Mesothelial cell of epicardium (in vitro differentiated cells): ENCODE results near the gene HSD17B3. TPM values are rescaled to one million over a fixed set of nuclear protein-coding genes. Genes with fewer than 3 reads are reported as not detected.
"Not testable (repeated sequence)": the region's sequence is repeated elsewhere in the genome, so short reads cannot be mapped to it uniquely, and the experiment has no call there.

Experiments used
- DNase-seq, 2 experiments: peaks; one replicate each; pipeline ENCODE4 v3.0.0; 2021; ENCODE audit warnings: low spot score in 2 of 2; ENCODE audit not compliant: unreplicated experiment in 2 of 2
- H3K27ac Mint-ChIP-seq: 2 replicates; pipeline ENCODE4 v1.8.0; 2021; ENCODE audit warnings: mixed read lengths
- H3K27me3 Mint-ChIP-seq: 2 replicates; pipeline ENCODE4 v1.8.0; 2021; ENCODE audit warnings: low read depth, mixed read lengths
- H3K36me3 Mint-ChIP-seq: 2 replicates; pipeline ENCODE4 v1.8.0; 2021; ENCODE audit warnings: mixed read lengths
- H3K4me1 Mint-ChIP-seq: 2 replicates; pipeline ENCODE4 v1.8.0; 2021; ENCODE audit warnings: mixed read lengths
- H3K4me3 Mint-ChIP-seq: 2 replicates; pipeline ENCODE4 v1.8.0; 2021; ENCODE audit warnings: mild to moderate bottlenecking, moderate library complexity, mixed read lengths
- H3K9me3 Mint-ChIP-seq: 2 replicates; pipeline ENCODE4 v1.8.0; 2021; ENCODE audit warnings: mixed read lengths
- total RNA-seq: library from RNA; stranded (reverse); gene quantifications from 3 replicates; pipeline ENCODE4 v1.2.1, GENCODE V29; 2021
- TF ChIP-seq, protein P1 (sequence below): fragments of 200-600 bp; sonication (generic); IDR thresholded peaks from one replicate; pipeline ENCODE4 v1.5.0; 2021; ENCODE audit warnings: antibody characterized with exemption; ENCODE audit not compliant: unreplicated experiment

HSD17B3 gene
- total RNA-seq, 1 donor from 2014 or later, result not detected

GRCh38 chr9:96320749-96321280 is 18.8 kb upstream of the HSD17B3 start:
- Mint-ChIP-seq H3K27ac (no peak overlapping the region), H3K4me3 (no peak overlapping the region), H3K4me1 (peaks cover 3% of the 10 kb centered on the region), H3K27me3 (no peaks in the 10 kb centered on the region), H3K9me3 (no peaks in the 10 kb centered on the region), H3K36me3 (peaks cover 4% of the 10 kb centered on the region)
- TF ChIP-seq, protein P1, sequence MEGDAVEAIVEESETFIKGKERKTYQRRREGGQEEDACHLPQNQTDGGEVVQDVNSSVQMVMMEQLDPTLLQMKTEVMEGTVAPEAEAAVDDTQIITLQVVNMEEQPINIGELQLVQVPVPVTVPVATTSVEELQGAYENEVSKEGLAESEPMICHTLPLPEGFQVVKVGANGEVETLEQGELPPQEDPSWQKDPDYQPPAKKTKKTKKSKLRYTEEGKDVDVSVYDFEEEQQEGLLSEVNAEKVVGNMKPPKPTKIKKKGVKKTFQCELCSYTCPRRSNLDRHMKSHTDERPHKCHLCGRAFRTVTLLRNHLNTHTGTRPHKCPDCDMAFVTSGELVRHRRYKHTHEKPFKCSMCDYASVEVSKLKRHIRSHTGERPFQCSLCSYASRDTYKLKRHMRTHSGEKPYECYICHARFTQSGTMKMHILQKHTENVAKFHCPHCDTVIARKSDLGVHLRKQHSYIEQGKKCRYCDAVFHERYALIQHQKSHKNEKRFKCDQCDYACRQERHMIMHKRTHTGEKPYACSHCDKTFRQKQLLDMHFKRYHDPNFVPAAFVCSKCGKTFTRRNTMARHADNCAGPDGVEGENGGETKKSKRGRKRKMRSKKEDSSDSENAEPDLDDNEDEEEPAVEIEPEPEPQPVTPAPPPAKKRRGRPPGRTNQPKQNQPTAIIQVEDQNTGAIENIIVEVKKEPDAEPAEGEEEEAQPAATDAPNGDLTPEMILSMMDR, result no peak
- DNase-seq, result no peak

GRCh38 chr9:96318921-96319565 is 17.1 kb upstream of the HSD17B3 start:
- H3K27me3 Mint-ChIP-seq, result no peaks in the 10 kb centered on the region
- H3K36me3 Mint-ChIP-seq, result peaks cover 6% of the 10 kb centered on the region
- DNase-seq, result no peak
- H3K4me3 Mint-ChIP-seq, result no peak overlapping the region
- H3K27ac Mint-ChIP-seq, result no peak overlapping the region
- peaks cover 3% of the 10 kb centered on the region for H3K4me1 Mint-ChIP-seq
- peaks cover 3% of the 10 kb centered on the region for H3K9me3 Mint-ChIP-seq
- TF ChIP-seq, protein P1, result no peak

DNA sequence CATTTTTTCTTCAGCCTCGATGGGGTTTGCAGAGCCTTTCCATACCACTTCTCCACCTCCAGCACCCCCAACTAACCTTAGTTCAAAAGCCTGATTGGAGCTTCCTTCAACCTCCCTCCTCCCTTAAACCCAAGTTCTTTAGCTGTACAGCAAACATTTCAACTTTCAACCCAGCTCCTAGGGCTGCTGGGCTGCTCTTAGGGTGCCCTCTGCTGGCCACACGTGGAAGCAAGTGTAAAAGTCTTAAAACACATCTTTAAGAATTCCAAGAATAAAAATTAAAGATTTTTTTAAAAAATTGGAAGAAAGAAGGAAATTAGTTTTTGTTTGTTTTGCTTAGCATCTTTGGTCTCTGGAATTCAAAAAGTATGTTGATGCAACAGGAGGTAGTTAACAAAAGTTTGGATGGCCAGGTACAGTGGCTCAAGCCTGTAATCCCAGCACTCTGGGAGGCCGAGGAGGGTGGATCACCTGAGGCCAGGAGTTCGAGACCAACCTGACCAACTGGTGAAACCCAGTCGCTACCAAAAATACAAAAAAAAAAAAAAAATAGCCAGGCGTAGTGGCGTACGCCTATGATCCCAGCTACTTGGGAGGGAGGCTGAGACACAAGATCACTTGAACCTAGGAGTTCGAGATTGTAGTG is 15.5 kb upstream of the HSD17B3 start:
- no peak overlapping the region for H3K27ac Mint-ChIP-seq
- H3K9me3 Mint-ChIP-seq, result peaks cover 15% of the 10 kb centered on the region
- no peaks in the 10 kb centered on the region for H3K27me3 Mint-ChIP-seq
- peaks cover 16% of the 10 kb centered on the region for H3K36me3 Mint-ChIP-seq
- peak; percentile 31 to 76 for DNase-seq
- no peak overlapping the region for H3K4me3 Mint-ChIP-seq
- peaks cover 3% of the 10 kb centered on the region for H3K4me1 Mint-ChIP-seq
- TF ChIP-seq, protein P1, result peak; percentile 77

- Mint-ChIP-seq H3K4me1 (peaks cover 4% of the 10 kb centered on the region), H3K36me3 (peaks cover 21% of the 10 kb centered on the region), H3K27ac (no peak overlapping the region), H3K4me3 (no peak overlapping the region), H3K27me3 (no peaks in the 10 kb centered on the region), H3K9me3 (peaks cover 29% of the 10 kb centered on the region)
- TF ChIP-seq, protein P1, result no peak
- DNase-seq, result no peak
Measured at GRCh38 chr9:96309850-96310249, 7.9 kb upstream of the HSD17B3 start.

DNA sequence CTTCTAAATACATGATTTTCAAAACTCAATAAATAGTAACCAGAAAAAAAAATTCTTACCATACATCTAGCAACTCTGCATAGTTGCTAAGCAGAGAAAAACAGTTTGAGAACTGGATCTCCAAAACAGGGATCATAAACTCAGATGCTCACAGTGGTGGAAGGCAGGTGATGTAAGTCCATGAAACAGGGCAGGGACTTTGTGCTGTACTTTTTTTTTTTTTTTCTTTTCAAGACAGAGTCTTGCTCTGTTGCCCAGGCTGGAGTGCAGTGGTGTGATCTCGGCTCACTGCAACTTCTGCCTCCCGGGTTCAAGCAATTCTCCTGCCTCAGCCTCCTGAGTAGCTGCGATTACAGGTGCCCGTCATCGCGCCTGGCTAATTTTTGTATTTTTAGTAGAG is 5.0 kb upstream of the HSD17B3 start:
- H3K4me3 Mint-ChIP-seq, H3K9me3 Mint-ChIP-seq, H3K36me3 Mint-ChIP-seq, H3K27me3 Mint-ChIP-seq, H3K4me1 Mint-ChIP-seq, H3K27ac Mint-ChIP-seq, DNase-seq: not testable (repeated sequence)

- H3K4me1 Mint-ChIP-seq, result peaks cover 4% of the 10 kb centered on the region
- peak overlapping the region; percentile 19 for H3K27ac Mint-ChIP-seq
- DNase-seq, result no peak
- no peaks in the 10 kb centered on the region for H3K9me3 Mint-ChIP-seq
- no peaks in the 10 kb centered on the region for H3K36me3 Mint-ChIP-seq
- H3K27me3 Mint-ChIP-seq, result no peaks in the 10 kb centered on the region
- H3K4me3 Mint-ChIP-seq, result no peak overlapping the region
- TF ChIP-seq, protein P1, result no peak
Measured at GRCh38 chr9:96305171-96305570, 3.2 kb upstream of the HSD17B3 start.
